Measurements from ENCODE around the gene PDZD8.

Gene PDZD8, protein sequence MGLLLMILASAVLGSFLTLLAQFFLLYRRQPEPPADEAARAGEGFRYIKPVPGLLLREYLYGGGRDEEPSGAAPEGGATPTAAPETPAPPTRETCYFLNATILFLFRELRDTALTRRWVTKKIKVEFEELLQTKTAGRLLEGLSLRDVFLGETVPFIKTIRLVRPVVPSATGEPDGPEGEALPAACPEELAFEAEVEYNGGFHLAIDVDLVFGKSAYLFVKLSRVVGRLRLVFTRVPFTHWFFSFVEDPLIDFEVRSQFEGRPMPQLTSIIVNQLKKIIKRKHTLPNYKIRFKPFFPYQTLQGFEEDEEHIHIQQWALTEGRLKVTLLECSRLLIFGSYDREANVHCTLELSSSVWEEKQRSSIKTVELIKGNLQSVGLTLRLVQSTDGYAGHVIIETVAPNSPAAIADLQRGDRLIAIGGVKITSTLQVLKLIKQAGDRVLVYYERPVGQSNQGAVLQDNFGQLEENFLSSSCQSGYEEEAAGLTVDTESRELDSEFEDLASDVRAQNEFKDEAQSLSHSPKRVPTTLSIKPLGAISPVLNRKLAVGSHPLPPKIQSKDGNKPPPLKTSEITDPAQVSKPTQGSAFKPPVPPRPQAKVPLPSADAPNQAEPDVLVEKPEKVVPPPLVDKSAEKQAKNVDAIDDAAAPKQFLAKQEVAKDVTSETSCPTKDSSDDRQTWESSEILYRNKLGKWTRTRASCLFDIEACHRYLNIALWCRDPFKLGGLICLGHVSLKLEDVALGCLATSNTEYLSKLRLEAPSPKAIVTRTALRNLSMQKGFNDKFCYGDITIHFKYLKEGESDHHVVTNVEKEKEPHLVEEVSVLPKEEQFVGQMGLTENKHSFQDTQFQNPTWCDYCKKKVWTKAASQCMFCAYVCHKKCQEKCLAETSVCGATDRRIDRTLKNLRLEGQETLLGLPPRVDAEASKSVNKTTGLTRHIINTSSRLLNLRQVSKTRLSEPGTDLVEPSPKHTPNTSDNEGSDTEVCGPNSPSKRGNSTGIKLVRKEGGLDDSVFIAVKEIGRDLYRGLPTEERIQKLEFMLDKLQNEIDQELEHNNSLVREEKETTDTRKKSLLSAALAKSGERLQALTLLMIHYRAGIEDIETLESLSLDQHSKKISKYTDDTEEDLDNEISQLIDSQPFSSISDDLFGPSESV

DNA sequence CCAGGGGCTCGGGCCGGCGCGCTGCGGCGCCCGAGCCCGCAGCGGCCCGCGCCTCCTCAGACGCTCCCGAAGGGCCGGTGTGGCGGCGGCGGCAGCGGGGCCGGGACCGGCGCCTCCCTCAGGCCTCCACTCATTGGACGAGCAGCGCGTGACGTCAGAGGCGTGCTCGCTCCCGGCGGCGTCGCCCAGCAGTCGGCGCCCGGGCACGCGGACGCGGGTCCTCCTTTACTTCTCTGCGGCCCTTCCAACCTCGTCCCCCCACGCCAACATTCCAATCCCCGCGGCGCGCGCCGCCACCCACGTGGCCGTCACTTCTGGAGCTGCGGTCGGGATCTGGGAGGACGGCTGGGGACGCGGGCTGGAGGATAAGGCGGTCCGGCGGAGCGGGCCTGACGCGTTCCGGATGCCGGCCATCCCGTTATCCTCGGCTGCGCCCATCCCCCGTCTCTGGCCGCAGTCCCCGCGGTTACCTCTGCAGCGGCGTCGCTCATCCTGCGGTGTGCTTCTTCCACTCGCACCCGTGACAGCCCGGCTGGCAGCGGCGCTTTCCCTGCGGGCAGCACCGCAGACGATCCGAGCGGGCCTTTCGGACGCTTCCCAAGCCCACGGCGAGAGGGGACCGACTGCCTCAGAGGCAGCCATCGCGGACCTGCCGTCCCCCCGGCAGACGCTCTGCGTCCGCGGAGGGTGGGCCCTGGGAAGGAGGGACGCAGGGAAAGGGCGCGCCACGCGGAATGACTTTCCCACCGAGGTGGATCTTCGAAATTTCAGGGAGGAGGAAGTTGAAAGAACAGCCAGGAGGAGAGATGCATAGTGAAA is at the start of gene PDZD8:
TSS of gene PDZD8 (minus strand) at position 81 of the 819 bp plus-strand sequence. CDS start 213 bp downstream, outside the sequence.
- peak; percentile 91 for DNase-seq (ENCODE audit: low spot score)

DNA sequence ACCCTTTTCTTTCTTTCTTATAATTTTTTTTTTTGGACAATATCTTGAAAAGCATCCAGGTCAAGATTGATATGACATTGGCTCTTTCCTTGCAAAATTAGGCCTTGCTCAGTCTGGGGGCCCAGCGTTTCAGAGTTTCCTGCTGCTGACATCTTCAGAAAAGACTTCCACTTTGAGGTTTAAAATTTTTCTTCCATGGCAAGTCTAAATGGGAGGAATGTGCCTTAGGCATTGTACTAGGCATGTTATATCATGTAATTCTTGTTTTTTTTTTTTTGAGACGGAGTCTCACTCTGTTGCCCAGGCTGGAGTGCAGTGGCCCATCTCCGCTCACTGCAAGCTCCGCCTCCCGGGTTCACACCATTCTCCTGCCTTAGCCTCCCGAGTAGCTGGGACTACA is 48.9 kb upstream of the PDZD8 start:
- DNase-seq (ENCODE audit: low spot score): no peak

DNA sequence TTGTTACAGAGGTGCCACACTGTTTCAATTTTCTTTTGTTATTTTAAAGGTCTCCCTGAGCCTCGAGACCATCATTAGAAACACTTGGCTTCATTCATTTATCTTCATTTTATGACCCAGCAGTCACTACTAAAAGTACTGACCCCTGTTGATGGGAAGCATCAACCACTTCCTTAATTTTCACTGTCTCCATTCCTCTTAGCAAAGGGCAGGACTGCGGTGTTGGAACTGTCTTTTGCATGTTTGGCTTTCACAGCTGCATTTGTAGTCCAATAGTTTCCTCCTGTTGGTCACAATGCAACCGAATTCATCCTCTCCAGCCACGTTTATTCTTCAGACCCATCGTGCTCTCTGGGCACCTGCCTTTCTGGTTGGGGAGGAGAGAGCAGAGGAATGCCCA is 46.7 kb upstream of the PDZD8 start:
- DNase-seq (ENCODE audit: low spot score): no peak

DNA sequence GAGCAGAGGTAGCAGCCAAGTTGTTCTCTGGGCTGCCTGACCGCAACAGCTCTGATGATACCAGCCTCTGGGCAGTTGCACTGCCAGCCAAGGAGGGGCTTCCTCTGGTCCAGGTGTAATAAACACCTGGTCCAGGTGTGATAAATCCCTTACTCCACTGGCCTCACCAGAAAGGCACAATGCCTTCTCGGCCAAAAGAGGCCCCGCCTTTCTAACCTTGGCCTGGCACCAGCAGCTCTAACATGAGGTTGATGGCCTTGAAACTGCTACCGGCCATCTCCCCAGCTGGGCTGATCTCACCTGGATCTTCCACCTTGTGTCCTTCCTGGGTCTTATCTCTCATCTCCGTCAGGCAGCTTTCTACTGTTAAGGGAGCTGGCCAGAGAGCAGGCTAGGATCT is 45.5 kb upstream of the PDZD8 start:
- no peak for DNase-seq (ENCODE audit: low spot score)

DNA sequence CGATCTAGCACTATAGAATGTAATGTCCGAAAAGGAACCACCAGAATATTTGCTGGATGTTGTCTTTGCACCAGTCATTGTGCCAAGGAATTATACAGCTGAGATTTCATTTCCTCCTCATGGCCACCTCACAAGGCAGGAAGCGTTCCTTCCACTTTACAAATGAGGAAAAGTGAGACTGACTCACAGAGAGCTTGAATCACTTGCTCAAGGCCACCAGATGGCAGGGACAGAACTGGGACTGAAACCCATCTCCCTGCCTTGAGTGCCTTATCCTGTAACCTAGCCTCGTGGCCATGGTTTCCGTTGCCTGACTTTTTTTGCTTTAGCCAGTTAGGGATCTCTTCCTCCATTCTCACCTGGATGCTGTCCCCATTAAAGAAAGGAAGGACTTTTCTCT is 44.7 kb upstream of the PDZD8 start:
- no peak for DNase-seq (ENCODE audit: low spot score)

DNA sequence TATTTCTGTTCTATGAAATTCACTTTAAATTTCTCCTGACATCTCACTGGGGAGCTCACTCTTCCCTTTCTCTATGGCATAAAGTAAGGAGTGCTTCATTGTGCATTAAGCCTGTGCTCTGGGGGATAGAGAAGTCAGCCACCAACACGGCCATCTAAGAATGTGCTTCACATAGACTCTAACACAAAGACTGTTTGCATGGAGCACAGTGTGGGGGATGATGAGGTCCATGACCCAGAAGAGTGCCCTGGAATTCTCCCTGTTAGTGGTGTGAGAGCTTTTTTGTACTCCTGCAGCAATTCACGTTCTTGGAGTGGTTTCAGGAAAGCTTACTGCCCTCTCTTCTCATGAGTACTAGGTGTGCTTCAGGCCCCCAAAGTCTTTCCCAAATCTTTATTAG is 43.9 kb upstream of the PDZD8 start:
- DNase-seq (ENCODE audit: low spot score): no peak

DNA sequence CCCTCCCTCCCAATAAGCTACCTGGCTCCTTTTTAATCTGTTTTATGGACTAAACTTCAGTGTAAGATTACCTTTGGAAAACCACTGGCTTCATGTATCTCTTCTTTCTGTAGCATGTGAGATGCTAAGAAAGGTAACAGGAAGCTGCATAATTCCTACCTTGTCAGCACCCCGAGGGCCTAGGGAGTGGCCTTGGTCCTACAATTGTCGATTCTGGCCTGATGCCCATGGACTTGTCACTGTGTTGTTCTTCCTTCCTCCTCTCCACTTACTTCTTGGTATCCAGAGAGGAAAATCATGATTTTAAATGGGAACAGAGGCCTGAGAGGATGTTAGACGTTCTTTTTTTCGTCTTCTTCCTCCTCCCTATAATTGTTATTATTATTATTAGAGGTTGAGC is 42.9 kb upstream of the PDZD8 start:
- DNase-seq (ENCODE audit: low spot score): no peak

DNA sequence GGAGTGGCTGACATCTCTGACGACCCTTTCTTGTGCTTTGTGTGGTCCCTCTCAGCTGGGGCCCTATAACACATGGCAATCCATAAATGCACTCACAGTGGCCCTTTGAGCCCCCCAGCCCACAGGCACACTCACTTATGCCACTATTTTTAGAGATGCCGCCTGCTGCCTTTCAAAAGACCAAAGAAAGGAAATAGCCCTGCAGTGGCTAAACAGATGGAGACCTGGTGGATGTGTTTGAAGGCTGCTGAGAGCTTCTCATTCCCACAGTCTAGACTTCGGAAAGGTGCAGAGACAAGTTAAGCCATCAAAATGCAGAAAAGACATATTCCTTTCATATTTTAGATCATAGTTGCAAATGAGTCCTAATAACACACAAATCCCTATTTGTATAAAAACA is 42.0 kb upstream of the PDZD8 start:
- DNase-seq (ENCODE audit: low spot score): no peak

DNA sequence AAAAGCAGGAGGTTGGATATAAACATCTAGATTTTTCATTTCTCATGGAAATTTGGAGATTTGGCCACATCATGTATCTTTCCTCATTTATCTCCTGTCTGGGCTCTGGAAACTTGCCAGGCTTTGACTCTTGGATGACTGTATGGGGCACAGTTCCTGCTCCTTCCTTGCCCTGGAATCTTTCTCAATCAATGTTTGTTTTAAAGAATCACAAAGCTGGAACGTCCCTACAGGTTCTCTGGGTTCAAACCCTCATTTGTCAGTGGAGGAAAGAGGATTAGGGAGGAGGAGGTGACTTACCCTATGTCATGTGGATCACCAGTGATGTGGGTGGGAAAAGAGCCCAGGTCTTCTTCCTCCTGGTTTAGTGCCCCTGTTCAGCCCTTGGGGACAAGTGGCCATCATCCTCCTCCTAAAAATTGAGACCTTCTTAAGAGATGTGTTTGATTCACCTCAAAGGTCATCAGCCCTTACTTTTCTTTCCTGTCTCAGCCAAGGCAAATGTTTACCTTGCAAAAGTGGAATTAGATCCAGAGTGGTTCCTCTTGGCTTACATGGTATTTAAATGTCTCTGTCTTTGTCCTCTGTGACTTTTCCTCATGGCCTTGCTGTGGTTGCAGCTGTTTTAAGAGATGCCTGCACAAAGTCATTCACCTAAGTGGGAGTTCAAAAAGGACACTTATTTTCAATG is 38.8 kb upstream of the PDZD8 start:
- DNase-seq (ENCODE audit: low spot score): no peak

DNA sequence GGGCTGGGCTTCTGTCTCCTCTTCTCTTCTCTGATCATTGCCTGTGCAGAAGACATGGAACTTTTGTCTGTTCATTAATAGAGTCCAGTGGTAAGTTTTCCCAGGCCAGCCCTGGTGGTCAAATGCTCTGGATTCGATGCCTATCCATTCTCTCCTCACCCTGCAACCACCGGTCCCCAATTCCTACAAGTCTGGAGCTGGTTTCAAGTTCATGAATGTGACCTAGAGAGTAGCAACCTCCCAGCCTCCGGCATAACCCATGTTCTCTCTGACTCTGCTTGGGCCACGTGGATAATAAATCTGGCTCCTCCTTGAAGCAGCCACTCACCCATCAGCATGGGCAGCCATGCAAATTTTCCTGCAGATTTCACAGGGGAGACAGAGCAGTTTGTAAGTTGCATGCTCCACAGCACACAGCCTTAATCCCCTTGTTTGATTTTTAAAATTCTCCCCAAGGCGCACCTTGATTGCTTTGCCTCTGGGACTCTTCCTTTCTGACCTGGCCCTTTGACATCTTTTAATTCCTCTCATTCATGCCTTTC is 37.3 kb upstream of the PDZD8 start:
- DNase-seq (ENCODE audit: low spot score): no peak

DNA sequence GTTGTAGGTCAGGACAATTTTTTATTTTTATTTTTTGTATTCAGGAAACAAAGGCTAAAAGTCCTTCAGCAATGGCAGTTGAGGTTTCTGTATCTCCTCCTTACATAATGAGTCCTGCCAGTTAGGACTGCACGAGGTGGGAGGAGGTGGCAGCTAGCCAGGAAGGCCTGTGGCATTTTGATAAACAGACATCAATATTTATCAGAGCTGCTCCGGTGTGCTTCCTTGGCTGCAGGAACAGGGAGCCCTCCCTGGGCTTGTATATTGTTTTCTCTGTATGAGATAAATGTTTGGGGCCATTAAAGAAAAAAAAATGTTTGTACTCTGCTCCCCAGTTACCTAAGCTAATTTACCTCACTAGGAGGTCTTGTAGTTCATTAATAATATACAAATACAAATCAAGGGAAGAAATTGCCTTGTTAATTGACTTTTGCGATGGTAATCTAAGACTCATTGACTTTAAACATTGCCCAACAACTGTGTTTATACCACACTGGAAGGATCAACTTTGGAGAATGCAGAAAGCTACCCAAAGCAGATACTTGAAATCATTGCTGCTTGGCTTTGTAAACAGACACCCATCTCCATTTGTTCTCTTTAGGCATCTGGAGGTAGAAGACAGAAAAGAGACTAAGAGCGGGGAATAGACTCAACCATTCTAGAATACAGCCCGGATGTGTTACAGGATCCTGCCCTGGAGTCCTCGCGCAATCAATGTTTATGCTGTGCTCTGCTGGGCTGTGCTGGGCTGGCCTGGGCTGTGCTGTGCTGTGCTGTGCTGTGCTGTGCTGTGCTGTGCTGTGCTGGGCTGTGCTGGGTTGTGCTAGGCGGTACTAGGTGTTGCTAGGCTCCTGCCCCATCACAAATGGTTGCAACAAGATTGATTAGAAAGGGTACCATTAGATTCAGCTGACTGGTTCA is 36.5 kb upstream of the PDZD8 start:
- no peak for DNase-seq (ENCODE audit: low spot score)

DNA sequence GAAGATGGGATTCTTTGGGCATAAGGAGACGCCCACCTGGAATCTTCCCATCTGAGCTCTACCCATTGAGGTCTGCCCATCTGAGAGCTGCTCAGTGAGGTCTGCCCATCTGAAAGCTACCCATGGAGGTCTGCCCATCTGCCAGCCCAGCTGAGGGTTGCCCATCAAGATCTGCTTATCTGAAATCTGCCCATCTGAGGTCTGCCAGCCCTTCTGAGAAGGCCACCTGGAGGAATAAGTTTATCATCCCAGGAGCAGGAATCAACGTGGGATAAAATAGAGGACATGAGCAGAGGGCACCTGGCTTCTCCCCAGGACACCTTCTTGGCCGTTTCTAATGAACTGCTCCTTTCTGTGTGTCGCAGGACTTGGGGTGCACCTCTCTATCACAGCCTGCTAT is 35.3 kb upstream of the PDZD8 start:
- no peak for DNase-seq (ENCODE audit: low spot score)

DNA sequence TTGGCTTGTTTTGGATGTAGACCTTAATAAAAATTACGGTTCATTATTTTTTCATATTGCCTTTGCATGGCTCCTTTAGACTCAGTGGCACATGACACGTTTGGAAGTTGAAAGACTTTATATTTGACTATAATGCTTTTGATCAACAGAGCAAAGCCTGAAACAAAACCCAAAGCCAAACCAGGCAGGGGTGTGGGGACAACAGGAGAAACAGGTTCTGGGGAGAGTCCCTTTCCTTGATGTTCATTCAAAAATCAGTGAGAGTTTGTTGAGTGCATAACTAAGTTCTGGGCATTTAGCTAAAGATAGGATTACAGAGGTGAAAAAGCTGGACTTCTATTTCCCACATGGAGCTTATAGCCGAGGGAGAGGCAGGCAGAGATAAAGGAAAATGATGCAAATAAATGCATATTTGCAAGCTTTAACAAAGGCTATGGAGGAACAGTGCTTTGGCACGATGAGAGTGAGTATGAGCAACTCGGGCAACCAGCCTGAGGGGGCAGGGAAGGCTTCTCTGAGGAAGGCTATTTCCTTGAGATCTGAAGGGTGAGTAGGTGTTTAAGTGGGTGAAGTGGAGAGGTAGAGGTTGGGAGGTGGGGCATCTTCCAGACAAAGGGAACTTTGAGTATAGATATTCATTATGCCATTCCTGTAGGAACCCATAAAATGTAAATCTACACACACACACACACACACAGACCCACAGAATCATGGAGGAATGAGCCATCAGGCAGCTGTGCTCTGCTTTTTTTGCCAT is 34.5 kb upstream of the PDZD8 start:
- DNase-seq (ENCODE audit: low spot score): no peak

DNA sequence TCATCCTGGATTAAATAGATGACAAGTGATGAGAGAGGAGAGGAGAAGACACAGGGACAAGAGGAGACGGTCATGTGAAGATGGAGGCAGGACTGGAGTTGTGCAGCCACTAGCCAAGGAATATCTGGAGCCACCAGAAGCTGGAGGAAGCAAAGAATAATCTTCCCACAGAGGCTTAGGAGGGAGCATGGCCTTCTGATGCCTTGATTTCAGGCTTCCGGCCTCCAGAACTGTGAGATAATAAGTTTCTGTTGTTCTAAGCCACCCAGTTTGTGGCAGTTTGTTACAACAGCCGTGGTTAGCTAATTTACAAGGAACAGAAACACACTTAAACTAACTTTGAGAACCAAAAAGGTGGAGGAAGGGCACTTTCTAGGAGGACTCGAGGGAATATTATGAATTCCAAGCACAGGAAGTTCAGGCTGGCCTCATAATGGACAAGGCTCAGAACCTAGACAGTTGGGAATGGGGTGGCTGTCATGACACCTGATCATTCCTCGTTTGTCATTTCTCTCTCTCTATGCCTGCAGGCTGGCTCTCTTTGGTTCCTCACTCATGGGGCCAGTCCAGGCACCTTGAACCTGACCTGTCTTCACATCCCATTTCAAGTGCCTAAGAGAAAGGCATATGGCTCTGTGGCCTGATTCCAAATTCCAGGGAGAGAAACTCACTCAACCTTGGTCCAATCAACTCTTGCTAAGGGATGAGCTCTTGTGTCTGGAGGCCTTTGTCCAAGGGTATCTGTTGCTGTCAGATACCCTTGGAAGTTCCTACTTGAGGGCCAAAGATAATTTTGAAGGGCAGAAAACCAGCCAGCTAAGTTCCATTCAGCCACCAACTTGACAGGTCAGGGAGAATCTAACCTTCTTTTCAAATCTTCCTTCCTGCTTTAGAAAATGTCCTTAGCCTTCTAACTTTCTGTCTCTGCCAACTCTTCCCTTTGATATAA is 33.5 kb upstream of the PDZD8 start:
- no peak for DNase-seq (ENCODE audit: low spot score)

DNA sequence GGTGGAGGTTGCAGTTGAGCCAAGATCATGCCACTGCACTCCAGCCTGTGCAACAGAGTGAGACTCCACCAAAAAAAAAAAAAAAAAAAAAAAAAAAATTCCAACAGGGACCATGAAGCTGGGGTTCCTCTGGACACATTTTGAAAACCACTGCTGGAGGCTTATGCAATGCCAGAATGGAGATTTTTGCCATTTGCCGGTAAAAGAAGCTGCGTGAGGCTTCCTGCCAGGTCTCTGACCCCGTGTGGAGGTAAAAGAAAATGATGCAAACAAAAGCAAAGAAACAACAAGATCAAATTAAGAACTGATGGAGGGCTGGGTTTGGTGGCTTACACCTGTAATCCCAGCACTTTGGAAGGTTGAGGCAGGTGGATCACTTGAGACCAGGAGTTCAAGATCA is 30.5 kb upstream of the PDZD8 start:
- DNase-seq (ENCODE audit: low spot score): no peak

DNA sequence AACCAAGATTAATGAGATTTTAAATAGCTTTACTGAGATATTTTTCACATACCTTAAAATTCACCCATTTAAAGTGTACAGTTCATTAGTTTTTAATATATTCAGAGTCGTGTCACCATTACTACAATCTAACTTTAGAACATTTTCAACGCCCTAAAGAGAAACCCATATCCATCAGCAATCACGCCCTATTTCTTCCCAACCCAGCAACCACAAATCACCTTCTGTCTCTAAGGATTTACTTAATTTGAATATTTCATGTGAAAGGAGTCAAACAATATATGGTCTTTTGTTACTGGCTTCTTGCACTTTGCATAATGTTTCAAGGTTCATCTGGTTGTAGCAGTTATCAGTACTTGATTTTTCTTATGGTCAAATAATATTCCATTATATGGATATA is 25.1 kb upstream of the PDZD8 start:
- no peak for DNase-seq (ENCODE audit: low spot score)

DNA sequence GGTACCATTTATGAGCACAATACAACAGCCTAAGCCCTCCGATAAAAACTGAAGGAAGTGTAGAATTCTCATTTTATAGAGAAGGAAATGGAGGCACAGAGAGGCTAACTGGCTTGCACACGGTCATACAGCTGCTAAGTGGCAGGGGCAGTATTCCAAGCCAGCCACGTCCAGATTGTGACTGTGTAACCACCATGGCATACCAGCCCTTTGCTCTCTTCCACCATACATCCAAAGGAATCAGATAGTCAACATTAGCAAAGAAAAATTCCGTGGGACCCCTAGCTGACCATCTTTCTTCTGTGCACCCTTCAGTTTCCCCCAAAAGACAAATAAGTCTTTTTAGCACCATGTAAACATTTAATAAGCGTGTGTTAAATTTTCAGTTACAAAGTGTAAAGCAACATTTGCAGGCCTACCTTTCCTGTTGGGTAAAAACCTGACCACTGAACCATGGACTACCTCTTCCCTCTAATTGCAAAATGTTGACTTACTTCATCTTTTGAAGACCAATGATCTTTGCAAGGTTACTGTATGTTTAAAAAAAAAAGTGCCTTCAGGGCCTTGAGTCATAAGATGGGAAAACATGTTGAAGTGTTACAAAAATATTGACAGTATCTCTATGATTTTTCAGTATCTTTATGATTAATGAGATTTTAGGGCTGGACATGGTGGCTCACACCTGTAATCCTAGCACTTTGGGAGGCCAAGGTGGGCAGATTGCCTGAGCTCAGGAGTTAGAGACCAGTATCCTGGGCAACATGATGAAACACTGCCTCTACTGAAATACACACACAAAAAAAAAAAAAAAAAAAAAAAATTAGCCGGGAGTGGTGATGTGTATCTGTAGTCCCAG is 24.3 kb upstream of the PDZD8 start:
- DNase-seq (ENCODE audit: low spot score): no peak
